PC-9 (cell line): ENCODE measurements around the gene AKAP6.

Experiments
- CTCF ChIP-seq: fragments of 200-600 bp; sonication (generic); conservative IDR thresholded peaks from 2 replicates; pipeline ENCODE4 v1.6.1; 2017; ENCODE audit warnings: mixed run types, antibody characterized with exemption, mild to moderate bottlenecking, moderate library complexity
- EZH2 ChIP-seq: fragments of 200-600 bp; sonication (generic); IDR thresholded peaks from 2 replicates; pipeline ENCODE4 v1.8.0; 2017; ENCODE audit warnings: antibody characterized with exemption, low read depth

- TF ChIP-seq CTCF (no peak), EZH2 (no peak)
Observed at GRCh38 chr14:32408018-32408417, 78.9 kb downstream of the AKAP6 start.
